Endothelial cell of umbilical vein (primary cell): ENCODE data around the gene SYNPR. TPM values are rescaled to one million over a fixed set of nuclear protein-coding genes. Genes with fewer than 3 reads are reported as not detected.

Experiments used
- BruUV-seq: library from RNA; stranded (reverse); fragments of 400-500 nt; replicated peaks from 2 replicates; lab custom pipeline; 2021; lab: Mats Ljungman, UMichigan
- CTCF ChIA-PET: fragments of 300-600, 350-600 bp; sonication (Branson Sonifier 250); formaldehyde crosslinking; loops from one replicate; lab custom pipeline; 2021; ENCODE audit warnings: antibody characterized with exemption, inconsistent platforms; lab: Charles Lee
- POLR2A ChIA-PET: fragments of 300-600, 350-600 bp; sonication (Branson Sonifier 250); formaldehyde crosslinking; loops from one replicate; lab custom pipeline; 2021; ENCODE audit warnings: antibody characterized with exemption, inconsistent platforms; lab: Charles Lee
- DNase-seq: peaks from one replicate; pipeline ENCODE4 v3.0.0-alpha.2; 2011; ENCODE audit warnings: low read depth, low spot score
- FAIRE-seq: peaks from 2 replicates; lab custom pipeline; 2011; peaks lifted over from hg19 to GRCh38; lab: Jason Lieb, UNC
- H2AFZ ChIP-seq: 2 replicates; pipeline ENCODE4 v1.6.0; 2012; ENCODE audit warnings: low read depth, low read length, control low read depth, inconsistent platforms
- H3K27ac ChIP-seq: 2 replicates; pipeline ENCODE4 v1.5.1; 2011; ENCODE audit warnings: low read depth, mild to moderate bottlenecking, control low read depth, low read length, moderate library complexity; ENCODE audit not compliant: insufficient read depth
- H3K27me3 ChIP-seq, 2 experiments: 2 replicates each; pipeline versions ENCODE4 v1.6.0 to v1.6.1; 2011; ENCODE audit warnings: low read length in 2 of 2, mixed read lengths in 1 of 2; ENCODE audit not compliant: control insufficient read depth in 2 of 2, insufficient read depth in 2 of 2
- H3K36me3 ChIP-seq, 2 experiments: 2 replicates in 1 of 2; 3 replicates in 1 of 2; pipeline ENCODE4 v1.5.1; 2011; ENCODE audit warnings: low read length in 2 of 2, mild to moderate bottlenecking in 1 of 2, moderate library complexity in 1 of 2; ENCODE audit not compliant: control insufficient read depth in 2 of 2, insufficient read depth in 2 of 2; ENCODE audit errors: extremely low read depth in 1 of 2
- H3K4me1 ChIP-seq: 3 replicates; pipeline ENCODE4 v1.5.1; 2011; ENCODE audit warnings: mild to moderate bottlenecking, low read length; ENCODE audit not compliant: control insufficient read depth, insufficient read depth; ENCODE audit errors: extremely low read depth
- H3K4me2 ChIP-seq: 2 replicates; pipeline ENCODE4 v1.6.1; 2011; ENCODE audit warnings: low read length, control low read depth, mixed read lengths; ENCODE audit not compliant: insufficient read depth
- H3K4me3 ChIP-seq, 3 experiments: fragments of 200-600 bp in 1 of 3; sonication (generic), shearing (Covaris generic) in 1 of 3; replicated peaks in 1 of 3; 2 replicates each; pipeline ENCODE4 v1.5.1; 2011 to 2016; ENCODE audit warnings: control low read depth in 3 of 3, low read length in 3 of 3, mild to moderate bottlenecking in 2 of 3, inconsistent platforms in 1 of 3, low read depth in 1 of 3, moderate library complexity in 1 of 3; ENCODE audit not compliant: insufficient read depth in 1 of 3
- H3K79me2 ChIP-seq: 2 replicates; pipeline ENCODE4 v1.6.0; 2012; ENCODE audit warnings: low read length, inconsistent platforms; ENCODE audit not compliant: control insufficient read depth, insufficient read depth
- H3K9ac ChIP-seq: replicated peaks from 2 replicates; pipeline ENCODE3; 2011; ENCODE audit warnings: low read length, control low read depth; ENCODE audit not compliant: insufficient read depth; ENCODE audit errors: extremely low read depth
- H3K9me1 ChIP-seq: replicated peaks from 3 replicates; pipeline ENCODE4 v1.6.0; 2011; ENCODE audit warnings: mild to moderate bottlenecking, low read length; ENCODE audit not compliant: control insufficient read depth, insufficient read depth; ENCODE audit errors: extremely low read depth
- H3K9me3 ChIP-seq: replicated peaks from 2 replicates; pipeline ENCODE4 v1.5.1; 2012; ENCODE audit warnings: low read length, inconsistent platforms; ENCODE audit not compliant: control insufficient read depth, insufficient read depth
- H4K20me1 ChIP-seq: replicated peaks from 2 replicates; pipeline ENCODE3; 2011; ENCODE audit warnings: mild to moderate bottlenecking, low read length; ENCODE audit not compliant: control insufficient read depth, insufficient read depth; ENCODE audit errors: extremely low read depth
- CTCF ChIP-seq, 2 donors: IDR thresholded peaks; 1 replicate in 1 of 2; 2 replicates in 1 of 2; pipeline ENCODE4 v1.5.1; 2011; ENCODE audit warnings: low read length in 2 of 2, mild to moderate bottlenecking in 2 of 2, moderate library complexity in 2 of 2, control low read depth in 1 of 2, inconsistent platforms in 1 of 2, low read depth in 1 of 2; ENCODE audit not compliant: insufficient read depth in 1 of 2; ENCODE audit errors: extremely low read depth in 1 of 2
- JUN ChIP-seq: IDR thresholded peaks from 2 replicates; pipeline ENCODE4 v1.6.1; 2011; ENCODE audit warnings: borderline replicate concordance, low read depth; ENCODE audit not compliant: insufficient read length, insufficient read depth
- MAX ChIP-seq: IDR thresholded peaks from 2 replicates; pipeline ENCODE4 v1.6.1; 2011; ENCODE audit not compliant: insufficient read depth, insufficient read length
- POLR2AphosphoS5 ChIP-seq: IDR thresholded peaks from 2 replicates; pipeline ENCODE4 v1.6.1; 2012; ENCODE audit warnings: low read depth, mild to moderate bottlenecking, control low read depth, low read length, moderate library complexity; ENCODE audit not compliant: insufficient read depth
- dilution Hi-C: fragments of 300-500 bp; cut with MboI; formaldehyde crosslinking; loops from one replicate; pipeline ENCODE4 v1.15.0; 2019; ENCODE audit warnings: low sequenced_read_pairs; ENCODE audit not compliant: extremely low pct_ligation_motif_present
- intact Hi-C: fragments of 100-400 bp; cut with micrococcal nuclease; formaldehyde crosslinking; loops from one replicate; pipeline ENCODE4 v1.10.0; 2022
- polyA plus RNA-seq, 4 experiments: library from polyadenylated mRNA; depleted of rRNA in 3 of 4; stranded (reverse) in 3 of 4; unstranded in 1 of 4; fragments of >200 nt; gene quantifications; 2 replicates each; pipeline versions ENCODE4 v1.2.1 to v1.2.3, GENCODE V29; 2011 to 2012; ENCODE audit warnings: missing spikeins in 1 of 4
- total RNA-seq: library from RNA; stranded (reverse); gene quantifications from 2 replicates; pipeline ENCODE4 v1.2.3, GENCODE V29; 2021

Gene SYNPR
- total and polyA plus RNA-seq, 2 donors (not counting 3 experiments of a cell fraction or from before 2014, with no cell fraction given): not detected

- ChIA-PET CTCF (no interaction called here), POLR2A (no interaction called here)
- no TSS peak for BruUV-seq
- H3K9me1 ChIP-seq: no peaks in the 10 kb centered on the region
- H3K9ac ChIP-seq: no peak overlapping the region
- H3K79me2 ChIP-seq: no peaks in the 10 kb centered on the region
- dilution Hi-C loops: no loop called here
- no peak overlapping the region for H3K4me2 ChIP-seq
- no peaks in the 10 kb centered on the region for H4K20me1 ChIP-seq
- no peak overlapping the region for H3K27ac ChIP-seq
- DNase-seq (peak; percentile 20), FAIRE-seq (peak; percentile 21)
- H3K36me3 ChIP-seq: no peaks in the 10 kb centered on the region
- no peak overlapping the region for H3K4me3 ChIP-seq
- peak; percentile 54 for TF ChIP-seq JUN
- TF ChIP-seq POLR2AphosphoS5: no peak
- intact Hi-C loops: no loop called here
- H3K27me3 ChIP-seq: no peaks in the 10 kb centered on the region
- H3K9me3 ChIP-seq: no peaks in the 10 kb centered on the region
- peaks cover 3% of the 10 kb centered on the region for H3K4me1 ChIP-seq
- H2AFZ ChIP-seq: no peak overlapping the region
Observed at GRCh38 chr3:63624941-63625560, 346.9 kb downstream of the SYNPR start.

GRCh38 chr3:63631670-63632069 lies 353.6 kb downstream of the SYNPR start:
- no peak overlapping the region for H3K27ac ChIP-seq
- dilution Hi-C loops: no loop called here
- no peaks in the 10 kb centered on the region for H3K4me1 ChIP-seq
- no peaks in the 10 kb centered on the region for H3K79me2 ChIP-seq
- FAIRE-seq (no peak), DNase-seq (no peak)
- H4K20me1 ChIP-seq: no peaks in the 10 kb centered on the region
- no TSS peak for BruUV-seq
- H3K4me2 ChIP-seq: no peak overlapping the region
- H3K9ac ChIP-seq: no peak overlapping the region
- intact Hi-C loops: no loop called here
- H2AFZ ChIP-seq: no peak overlapping the region
- TF ChIP-seq CTCF (IDR thresholded peaks at IDR 0.05; ENCODE audit: extremely low read depth in 1 of 2, insufficient read depth in 1 of 2, low read depth in 1 of 2, low read length in 2 of 2) (no peak), MAX (no peak)
- no peaks in the 10 kb centered on the region for H3K9me1 ChIP-seq
- POLR2A ChIA-PET: no interaction called here
- H3K9me3 ChIP-seq: no peaks in the 10 kb centered on the region
- no peaks in the 10 kb centered on the region for H3K36me3 ChIP-seq
- CTCF ChIA-PET: no interaction called here
- no peak overlapping the region for H3K4me3 ChIP-seq
- H3K27me3 ChIP-seq: no peaks in the 10 kb centered on the region
